NCI-H526 treated with DMSO at 0.1 percent for 48 hours (cell line): Measurements from ENCODE around the gene CDC14B.
"Not testable (repeated sequence)": the region's sequence is repeated elsewhere in the genome, so short reads cannot be mapped to it uniquely, and the experiment has no call there.

Experiments
- DNase-seq: peaks from one replicate; lab custom pipeline; 2025; lab: John Stamatoyannopoulos, UW

Gene CDC14B

DNA sequence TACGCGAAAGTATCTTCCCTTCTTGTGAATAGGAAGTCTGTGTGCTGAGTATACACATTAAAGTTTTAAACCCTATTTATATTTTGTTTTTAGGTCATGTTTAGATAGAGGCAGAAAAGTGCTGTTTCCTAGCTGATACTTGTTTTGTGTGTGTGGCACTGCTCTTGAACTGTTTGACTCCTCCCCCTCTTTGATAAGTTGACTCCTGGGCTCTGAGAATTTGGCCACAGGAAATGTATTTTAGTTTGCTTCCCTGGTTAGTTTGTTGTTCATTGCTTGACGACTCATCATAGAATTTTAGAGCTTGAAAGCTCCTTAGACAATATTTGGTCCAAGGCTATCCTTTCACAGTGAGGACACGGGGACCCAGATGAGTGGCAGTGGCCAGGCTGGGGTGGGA lies 2.0 kb upstream of the CDC14B start:
- DNase-seq: no peak

DNA sequence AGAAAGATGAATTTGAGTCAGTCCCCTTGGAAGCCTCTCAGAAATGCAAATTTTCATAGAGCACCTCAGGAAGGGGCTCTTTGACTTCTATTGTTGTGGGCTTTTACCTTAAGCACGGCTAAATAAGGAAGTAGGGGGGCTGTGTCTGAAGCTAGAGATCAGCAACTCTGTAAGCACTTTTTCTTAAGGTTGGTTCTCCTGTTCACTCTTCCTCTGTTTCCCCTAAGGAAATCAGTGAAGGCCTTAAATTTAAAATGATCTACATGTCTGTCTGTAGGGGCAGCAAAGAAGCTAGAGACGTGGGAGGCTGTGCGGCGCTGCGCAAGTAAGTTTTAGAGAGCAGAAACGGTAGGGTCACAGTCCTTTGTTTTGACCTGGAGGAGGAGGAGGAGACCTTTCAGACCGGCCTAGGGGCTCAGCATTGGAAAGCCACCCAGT lies 1.2 kb upstream of the CDC14B start:
- DNase-seq: no peak

DNA sequence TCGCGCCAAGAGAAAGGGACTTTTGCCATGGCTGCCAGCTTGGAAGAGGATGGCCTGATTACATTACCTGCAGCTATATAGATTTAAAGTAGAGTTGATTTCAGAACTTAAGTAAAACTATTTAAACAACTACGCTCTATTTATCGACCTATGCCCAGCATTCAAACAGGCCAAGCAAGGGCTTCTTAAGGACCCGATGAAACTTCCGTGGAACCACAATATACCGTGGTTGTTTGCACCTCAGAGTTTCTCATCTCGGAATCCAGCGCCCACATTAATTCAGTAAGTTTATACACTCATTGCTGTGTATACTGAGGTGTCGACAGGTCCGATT lies 505 bp upstream of the CDC14B start:
- DNase-seq: no peak

DNA sequence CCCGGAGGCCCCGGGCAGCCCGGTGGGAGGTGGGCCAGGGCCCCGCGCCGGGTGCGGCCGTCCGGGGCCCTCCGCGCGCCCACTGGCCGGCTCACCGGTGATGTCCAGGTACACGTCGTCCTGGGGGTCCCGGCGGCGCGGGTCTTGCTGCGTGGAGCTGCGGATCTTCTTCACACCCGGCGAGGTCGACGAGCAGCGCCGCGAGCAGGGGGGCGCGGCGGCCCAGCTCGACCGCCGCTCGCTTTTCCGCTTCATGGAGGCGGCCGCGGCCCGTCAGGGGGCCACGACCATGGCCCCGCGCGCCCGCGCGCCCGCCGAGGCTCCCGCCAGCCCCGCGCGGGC lies 548 bp downstream of the CDC14B start:
- DNase-seq: no peak

- no peak for DNase-seq
These were observed 1.2 kb downstream of the CDC14B start for GRCh38 chr9:96618209-96619123.

- DNase-seq: no peak
These were observed 2.0 kb downstream of the CDC14B start for GRCh38 chr9:96617439-96618185.

DNA sequence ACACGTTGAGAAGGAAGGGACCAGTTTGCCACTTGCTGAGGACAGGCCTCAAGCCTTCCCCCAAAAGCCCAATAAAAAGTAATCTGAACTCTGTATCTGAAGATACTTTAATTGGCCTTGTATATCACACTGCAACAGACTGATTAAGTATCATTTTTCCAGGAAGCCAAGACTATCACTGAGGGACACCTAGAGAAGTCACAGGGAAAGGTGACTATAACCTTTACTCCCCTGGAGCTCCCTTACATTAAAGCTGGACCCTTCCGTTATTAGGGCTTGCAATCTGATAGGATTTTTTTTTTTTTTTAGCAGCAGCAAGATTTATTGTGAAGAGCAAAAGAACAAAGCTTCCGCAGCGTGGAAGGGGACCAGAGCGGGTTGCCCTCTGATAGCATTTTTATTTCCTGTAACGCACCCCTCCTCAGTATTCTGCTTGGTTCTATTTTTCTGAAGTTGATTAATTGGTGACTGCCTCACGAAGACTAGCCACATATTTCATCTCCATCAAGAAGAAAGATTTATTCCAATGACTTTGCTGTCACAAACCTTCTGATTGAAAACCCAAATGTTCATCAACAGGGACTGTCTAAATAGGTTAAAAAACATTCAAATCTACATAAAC lies 2.7 kb downstream of the CDC14B start:
- no peak for DNase-seq

- no peak for DNase-seq
These were observed 4.2 kb downstream of the CDC14B start for GRCh38 chr9:96615411-96615810.

DNA sequence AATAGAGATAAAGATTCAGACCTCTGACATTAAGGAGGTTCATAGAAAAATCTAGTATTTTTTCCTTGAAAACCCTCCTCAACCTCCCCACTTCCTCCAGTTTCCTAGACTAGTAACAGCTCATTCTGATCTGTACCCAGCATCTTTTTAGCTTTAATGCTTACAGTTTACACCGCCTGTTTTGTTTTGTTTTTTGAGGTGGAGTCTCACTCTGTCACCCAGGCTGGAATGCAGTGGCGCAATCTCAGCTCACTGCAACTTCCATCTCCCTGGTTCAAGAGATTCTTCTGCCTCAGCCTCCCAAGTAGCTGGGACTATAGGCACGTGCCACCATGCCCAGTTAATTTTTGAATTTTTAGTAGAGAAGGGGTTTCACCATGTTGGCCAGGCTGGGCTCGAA lies 5.0 kb downstream of the CDC14B start:
- not testable (repeated sequence) for DNase-seq

- no peak for DNase-seq
These were observed 6.6 kb downstream of the CDC14B start for GRCh38 chr9:96612966-96613589.

DNA sequence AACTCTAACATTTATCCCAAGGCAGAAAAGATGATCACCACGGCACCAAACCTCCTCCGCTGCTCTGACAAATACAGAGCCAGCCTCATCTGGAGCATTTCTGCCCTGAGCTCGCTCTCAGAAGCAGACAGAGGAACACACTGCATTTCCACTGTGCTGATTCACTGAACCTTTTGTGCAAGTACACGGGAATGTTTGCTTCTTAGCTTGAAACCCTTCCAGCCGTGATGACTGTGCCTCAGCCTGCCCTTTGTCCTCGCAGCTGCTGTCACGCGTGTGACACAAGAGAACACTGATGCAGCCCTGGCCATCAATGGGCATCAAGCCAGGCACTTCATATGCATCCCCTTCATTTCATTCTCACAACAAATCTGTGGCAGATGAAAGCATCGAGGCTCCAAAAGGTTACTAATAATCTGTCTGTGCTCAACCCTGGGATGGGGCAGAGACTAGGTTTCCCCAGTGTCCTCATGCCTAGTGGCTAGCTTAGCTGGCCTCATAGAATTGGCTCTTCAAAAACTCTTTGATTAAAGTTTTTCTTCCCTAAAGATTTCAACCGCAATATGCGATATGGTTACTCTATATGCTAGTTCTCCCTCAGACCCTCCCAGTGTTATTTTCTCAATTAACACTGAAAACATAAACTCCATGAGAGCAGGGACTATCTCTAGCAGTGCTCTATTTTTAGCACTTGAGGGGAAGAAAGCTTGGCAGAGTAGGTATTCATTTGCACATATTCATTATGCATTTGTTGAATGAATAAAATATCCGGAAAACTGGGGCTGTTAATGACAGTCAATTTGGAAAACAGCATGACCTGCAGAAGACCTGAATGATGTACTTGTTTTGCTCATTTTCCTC lies 7.3 kb downstream of the CDC14B start:
- DNase-seq: no peak

DNA sequence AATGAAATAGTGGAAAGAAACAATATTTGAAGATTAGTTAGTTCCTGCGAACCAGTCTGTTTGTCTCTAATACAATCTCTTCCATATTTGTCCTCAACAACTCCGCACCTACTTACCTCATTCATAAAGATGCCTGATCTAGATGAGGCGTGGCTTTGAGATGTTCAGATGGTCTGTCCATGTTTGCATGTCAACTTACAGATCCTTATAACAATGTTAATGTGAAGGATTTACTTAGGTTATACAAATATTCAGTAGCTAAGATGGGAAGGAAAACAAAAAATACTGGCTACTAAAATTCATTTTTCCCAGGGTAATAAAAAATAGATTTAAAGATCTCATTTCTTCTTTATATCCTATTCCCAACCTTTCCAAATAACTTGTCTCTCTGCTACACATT lies 8.3 kb downstream of the CDC14B start:
- no peak for DNase-seq

GRCh38 chr9:96609732-96610131 lies 9.9 kb downstream of the CDC14B start:
- DNase-seq: no peak

GRCh38 chr9:96607971-96608370 lies 11.7 kb downstream of the CDC14B start:
- no peak for DNase-seq

GRCh38 chr9:96605328-96605727 lies 14.3 kb downstream of the CDC14B start:
- DNase-seq: no peak

GRCh38 chr9:96604004-96604319 lies 15.7 kb downstream of the CDC14B start:
- no peak for DNase-seq

- no peak for DNase-seq
These were observed 16.2 kb downstream of the CDC14B start for GRCh38 chr9:96603305-96604003.

DNA sequence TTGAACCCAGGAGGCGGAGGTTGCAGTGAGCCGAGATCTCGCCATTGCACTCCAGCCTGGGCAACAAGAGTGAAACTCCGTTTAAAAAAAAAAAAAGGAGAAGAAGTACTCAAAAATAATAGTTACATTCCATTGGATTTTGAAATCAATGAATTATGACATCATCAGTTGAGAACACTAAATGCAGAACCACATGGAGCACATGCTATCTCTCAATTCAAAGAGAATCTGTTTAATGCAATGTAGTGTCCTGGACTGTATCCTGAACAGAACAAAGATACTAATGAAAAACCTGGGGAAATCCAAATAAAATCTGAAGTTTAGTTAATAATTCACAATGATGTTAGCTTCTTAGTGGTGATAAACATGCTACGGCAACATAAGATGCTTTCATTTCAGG lies 20.3 kb downstream of the CDC14B start:
- no peak for DNase-seq

- no peak for DNase-seq
These were observed 23.0 kb downstream of the CDC14B start for GRCh38 chr9:96596601-96597111.

DNA sequence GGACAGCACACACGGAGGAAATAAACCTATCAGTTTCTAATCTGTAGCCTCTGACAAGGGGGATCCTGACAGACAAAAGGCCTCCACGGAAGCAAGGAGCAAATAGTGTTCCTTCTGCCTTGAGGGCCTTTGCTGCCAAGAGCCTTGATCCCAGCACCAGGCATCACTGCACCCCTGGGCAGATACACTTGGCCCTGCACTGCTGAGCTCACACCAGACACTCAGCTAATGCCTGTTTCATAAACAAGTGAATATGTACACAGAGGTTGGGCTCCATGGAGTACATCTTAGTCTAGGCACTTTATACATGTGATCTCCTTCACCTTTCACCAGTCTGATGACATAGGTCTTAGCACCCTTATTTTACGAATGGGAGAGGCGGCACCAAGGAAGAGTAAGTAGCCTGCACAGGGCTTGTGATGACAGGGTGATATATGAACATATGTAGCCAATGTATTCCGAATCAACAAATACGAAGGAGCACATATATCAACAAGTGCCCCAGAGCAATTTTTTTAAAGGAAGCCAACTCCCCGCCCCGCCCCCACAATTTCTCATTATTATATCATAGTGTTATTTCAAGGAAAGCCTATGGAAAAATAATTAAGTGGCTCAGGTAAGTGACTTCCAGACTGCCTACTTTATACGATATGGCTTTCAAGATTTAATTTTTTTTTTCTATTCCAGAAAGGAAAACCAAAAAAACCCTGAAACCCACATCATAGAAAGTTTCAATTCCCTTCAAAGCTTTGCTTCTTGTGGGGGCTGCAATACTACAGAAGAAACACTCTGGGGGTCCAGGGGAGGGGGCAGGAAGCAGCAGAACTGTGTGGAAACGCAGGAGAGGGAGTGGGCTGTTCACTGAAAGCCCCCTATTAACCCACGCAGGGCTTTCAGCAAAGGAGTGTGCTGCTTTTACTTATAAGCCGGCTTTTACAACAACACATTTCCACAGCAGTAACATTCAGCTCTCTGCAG lies 32.0 kb downstream of the CDC14B start:
- no peak for DNase-seq
